Panc1 (cell line): ENCODE measurements around the gene AS3MT. TPM values are rescaled to one million over a fixed set of nuclear protein-coding genes. Genes with fewer than 3 reads are reported as not detected.

Experiments used
- ATAC-seq: fragments of 200-7000 bp; cut with Tn5 transposase; 2 replicates; pipeline ENCODE4 v1.9.1; 2020; ENCODE audit warnings: mild to moderate bottlenecking, moderate library complexity
- BruUV-seq: library from RNA; stranded (reverse); fragments of 400-500 nt; replicated peaks from 2 replicates; lab custom pipeline; 2021; lab: Mats Ljungman, UMichigan
- CTCF ChIA-PET: fragments of 300-600 bp; sonication (Branson Sonifier 250); formaldehyde crosslinking; loops from one replicate; lab custom pipeline; 2022; ENCODE audit warnings: antibody characterized with exemption; lab: Charles Lee
- POLR2A ChIA-PET: fragments of 300-600 bp; sonication (Branson Sonifier 250); formaldehyde crosslinking; loops from one replicate; lab custom pipeline; 2022; ENCODE audit warnings: antibody characterized with exemption; lab: Charles Lee
- DNase-seq: peaks from one replicate; pipeline ENCODE4 v3.0.0-alpha.2; 2010; ENCODE audit warnings: low read depth, low spot score
- H3K27ac ChIP-seq: 2 replicates; pipeline ENCODE4 v1.5.1; 2011; ENCODE audit warnings: mild to moderate bottlenecking, low read length, inconsistent platforms
- H3K27me3 ChIP-seq: fragments of 200-500 bp; sonication (Bioruptor generic); 2 replicates; pipeline ENCODE4 v1.6.0; 2014; ENCODE audit warnings: low read length, inconsistent platforms; ENCODE audit not compliant: control insufficient read depth, insufficient read depth
- H3K36me3 ChIP-seq: fragments of 200-500 bp; sonication (Bioruptor generic); 2 replicates; pipeline ENCODE4 v1.5.1; 2014; ENCODE audit warnings: inconsistent platforms, mild to moderate bottlenecking, low read length, moderate library complexity; ENCODE audit not compliant: control insufficient read depth, insufficient read depth
- H3K4me1 ChIP-seq: 2 replicates; pipeline ENCODE4 v1.5.1; 2011; ENCODE audit warnings: inconsistent platforms, mild to moderate bottlenecking, low read length, moderate library complexity; ENCODE audit not compliant: control insufficient read depth, insufficient read depth
- H3K4me3 ChIP-seq, 2 experiments: 2 replicates each; pipeline ENCODE4 v1.5.1; 2011 to 2012; ENCODE audit warnings: low read depth in 2 of 2, low read length in 2 of 2, mild to moderate bottlenecking in 2 of 2, inconsistent platforms in 1 of 2, moderate library complexity in 1 of 2
- H3K9me3 ChIP-seq: fragments of 200-500 bp; sonication (Bioruptor generic); 2 replicates; pipeline ENCODE4 v1.5.1; 2014; ENCODE audit warnings: low read depth, mild to moderate bottlenecking, inconsistent platforms, low read length, moderate library complexity; ENCODE audit not compliant: control insufficient read depth, insufficient read depth
- SIN3A ChIP-seq: IDR thresholded peaks from 2 replicates; pipeline ENCODE4 v1.6.1; 2012; ENCODE audit warnings: low read depth, mild to moderate bottlenecking, low read length, moderate library complexity, borderline replicate concordance; ENCODE audit not compliant: insufficient read depth
- TCF7L2 ChIP-seq: IDR thresholded peaks from 2 replicates; pipeline ENCODE4 v1.6.1; 2011; ENCODE audit warnings: mild to moderate bottlenecking, low read depth, low read length, inconsistent platforms
- in situ Hi-C: cut with HindIII; loops from 2 replicates; pipeline ENCODE4 v1.10.0; 2016; ENCODE audit warnings: low sequenced_read_pairs, low pct_unique_long_range_greater_than_20kb
- intact Hi-C: fragments of 100-400 bp; cut with micrococcal nuclease; formaldehyde crosslinking; loops from one replicate; pipeline ENCODE4 v1.10.0; 2022; ENCODE audit not compliant: unreplicated experiment
- total RNA-seq: library from RNA; stranded (reverse); gene quantifications from one replicate; pipeline ENCODE4 v1.2.1, GENCODE V29; 2021; ENCODE audit not compliant: unreplicated experiment

The AS3MT gene
- total RNA-seq, 1 experiment from 2014 or later = 4.0 TPM

DNA sequence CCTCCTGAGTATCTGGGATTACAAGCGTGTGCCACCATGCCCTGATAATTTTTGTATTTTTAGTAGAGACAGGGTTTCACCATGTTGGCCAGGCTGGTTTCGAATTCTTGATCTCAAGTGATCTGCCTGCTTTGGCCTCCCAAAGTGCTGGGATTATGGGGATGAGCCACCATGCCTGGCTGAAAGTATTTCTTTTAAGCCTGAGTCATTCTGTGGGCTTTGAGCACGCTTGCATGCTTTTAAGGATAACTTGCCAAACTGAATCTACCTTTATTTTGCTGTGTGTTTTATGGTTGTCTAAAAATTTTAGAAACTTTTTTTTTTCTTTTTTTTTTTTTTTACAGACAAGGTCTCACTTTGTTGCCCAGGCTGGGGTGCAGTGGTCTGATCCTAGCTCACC, 82.0 kb downstream of the AS3MT start:
- in situ Hi-C loops = no loop called here
- ChIA-PET CTCF (no interaction called here), POLR2A (interaction anchor here (0.7 kb wide), 1 partner anchor 239 kb away, joined by 4 read pairs; no protein-coding TSS in a partner anchor)
- Histone ChIP-seq H3K27ac (no peak overlapping the region), H3K4me1 (no peaks in the 10 kb centered on the region), H3K4me3 (no peak overlapping the region), H3K9me3 (no peaks in the 10 kb centered on the region), H3K36me3 (no peaks in the 10 kb centered on the region), H3K27me3 (no peaks in the 10 kb centered on the region)
- BruUV-seq = no TSS peak
- ATAC-seq (no peak), DNase-seq (no peak)
- intact Hi-C loops = no loop called here
- TF ChIP-seq SIN3A (no peak), TCF7L2 (no peak)

Other genes with a start within 250 kb of the AS3MT start
- gene TRIM8, start 225.0 kb upstream of the AS3MT start, total RNA-seq = 54.4 TPM
- gene ARL3, start 155.1 kb upstream of the AS3MT start, total RNA-seq = 20.7 TPM
- gene SFXN2, start 154.8 kb upstream of the AS3MT start, total RNA-seq = 11.6 TPM
- gene WBP1L, start 125.5 kb upstream of the AS3MT start, total RNA-seq = 91.3 TPM
- gene CYP17A1, start 32.1 kb upstream of the AS3MT start, total RNA-seq = 2.1 TPM
- gene BORCS7, start 15.2 kb upstream of the AS3MT start, total RNA-seq = 12.9 TPM
- 27.1 TPM for gene CNNM2, start 48.8 kb downstream of the AS3MT start, total RNA-seq